ENCODE measurements around the gene VRK1. TPM values are rescaled to one million over a fixed set of nuclear protein-coding genes. Genes with fewer than 3 reads are reported as not detected.

The VRK1 gene
- total and polyA plus RNA-seq, 4 experiments from 2014 or later, result 33.4 to 55.6 (median 40.6) TPM

DNA sequence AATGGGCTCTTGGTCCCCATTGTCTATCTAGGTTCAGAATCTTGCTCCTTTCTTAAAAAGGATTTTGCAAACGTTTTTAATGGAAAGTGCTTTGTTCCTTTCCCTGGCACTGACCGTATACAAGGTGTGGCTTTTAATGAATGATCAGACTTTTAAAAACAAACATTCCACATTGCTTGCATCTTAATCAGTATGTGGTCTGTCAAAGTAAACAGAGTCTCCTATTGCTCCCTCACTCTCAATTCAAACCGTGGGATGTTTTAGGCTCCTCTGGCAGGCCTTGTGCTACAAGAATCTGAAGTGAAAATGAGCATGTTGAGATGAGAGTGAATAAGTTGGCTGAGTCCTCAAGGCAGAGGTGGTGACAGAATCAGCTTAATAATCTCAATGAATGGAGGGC, 107.0 kb downstream of the VRK1 start:
- Histone ChIP-seq H3K4me3 (ENCODE audit: low read length in 2 of 2) (no peak overlapping the region), H3K4me1 (ENCODE audit: insufficient read depth, low read length) (no peaks in the 10 kb centered on the region), H3K27ac (ENCODE audit: low read depth, low read length) (no peak overlapping the region), H3K27me3 (ENCODE audit: insufficient read depth, low read length) (no peaks in the 10 kb centered on the region), H3K9me3 (ENCODE audit: control insufficient read depth in 1 of 2, low read length in 2 of 2) (no peaks in the 10 kb centered on the region), H3K36me3 (ENCODE audit: insufficient read depth, low read length) (no peaks in the 10 kb centered on the region)
- DNase-seq, result no peak
- H3K36me3 Mint-ChIP-seq, result peaks cover 8 to 25% of the 10 kb centered on the region in 2 donors
- H3K27ac Mint-ChIP-seq, result no peak overlapping the region
- no peaks in the 10 kb centered on the region for H3K27me3 Mint-ChIP-seq
- intact Hi-C loops (cut with micrococcal nuclease), result no loop called here
- peaks cover 0 to 12% (median 6%) of the 10 kb centered on the region in 8 donors for H3K9me3 Mint-ChIP-seq
- no peak overlapping the region for H3K4me3 Mint-ChIP-seq
- ChIA-PET CTCF (ENCODE audit: partially characterized antibody) (no interaction called here), POLR2A (ENCODE audit: partially characterized antibody) (no interaction called here)
- no peaks in the 10 kb centered on the region for H3K4me1 Mint-ChIP-seq

DNA sequence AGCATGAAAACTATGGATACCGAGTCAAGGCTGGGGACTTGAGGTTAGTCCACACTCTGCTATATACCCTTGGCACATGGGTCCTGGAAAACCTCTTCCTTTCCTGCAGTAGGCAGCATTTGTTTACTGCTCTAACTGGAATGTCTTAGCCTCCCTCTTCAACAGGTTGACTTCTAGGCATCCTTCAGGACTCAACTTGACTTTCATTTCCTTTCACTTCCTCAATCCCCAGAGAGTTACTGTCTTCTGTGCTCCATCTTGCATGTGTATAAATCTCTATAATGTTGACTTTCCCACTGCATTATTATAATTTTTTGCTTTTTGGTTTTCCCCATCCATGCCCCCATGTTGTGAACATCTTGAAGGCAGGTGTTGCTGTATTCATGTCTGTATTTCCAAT, 107.9 kb downstream of the VRK1 start:
- ChIA-PET CTCF (ENCODE audit: partially characterized antibody) (no interaction called here), POLR2A (ENCODE audit: partially characterized antibody) (no interaction called here)

DNA sequence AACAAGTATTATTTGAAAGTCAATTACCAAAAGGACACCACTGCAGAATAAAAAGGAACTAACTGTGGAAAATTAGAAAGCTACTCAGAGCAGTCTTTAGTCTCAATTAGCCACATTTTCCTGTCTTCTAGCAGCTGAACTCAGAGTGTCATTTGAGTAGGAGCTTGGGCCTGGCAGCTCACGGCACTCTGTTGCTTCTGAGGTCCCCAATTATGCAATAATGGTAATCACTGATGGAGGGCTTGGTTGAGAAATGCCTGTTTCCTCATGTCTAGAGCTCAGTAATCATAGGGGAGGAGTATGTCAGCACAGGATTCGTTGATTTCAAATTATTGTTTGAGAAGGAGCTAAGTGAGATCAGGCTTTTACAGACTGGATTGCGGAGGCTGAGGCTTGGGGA, 108.6 kb downstream of the VRK1 start:
- CTCF ChIA-PET (ENCODE audit: partially characterized antibody), result no interaction called here
- Mint-ChIP-seq H3K27ac (no peak overlapping the region), H3K36me3 (peaks cover 19 to 34% of the 10 kb centered on the region in 2 donors), H3K27me3 (no peaks in the 10 kb centered on the region), H3K4me1 (peaks cover 0 to 3% (median 0%) of the 10 kb centered on the region in 4 donors), H3K4me3 (no peak overlapping the region), H3K9me3 (peaks cover 0 to 23% (median 17%) of the 10 kb centered on the region in 8 donors)
- no peaks in the 10 kb centered on the region for H3K9me3 ChIP-seq (ENCODE audit: control insufficient read depth in 1 of 2, low read length in 2 of 2)
- no peaks in the 10 kb centered on the region for H3K36me3 ChIP-seq (ENCODE audit: insufficient read depth, low read length)
- intact Hi-C loops (cut with micrococcal nuclease), result no loop called here
- no peaks in the 10 kb centered on the region for H3K27me3 ChIP-seq (ENCODE audit: insufficient read depth, low read length)
- DNase-seq, result no peak
- POLR2A ChIA-PET (ENCODE audit: partially characterized antibody), result no interaction called here
- H3K4me3 ChIP-seq (ENCODE audit: low read length in 2 of 2), result no peak overlapping the region
- no peak overlapping the region for H3K27ac ChIP-seq (ENCODE audit: low read depth, low read length)
- H3K4me1 ChIP-seq (ENCODE audit: insufficient read depth, low read length), result no peaks in the 10 kb centered on the region

More for the DNA sequence above, 107.9 kb downstream of the VRK1 start:
- Histone ChIP-seq H3K36me3 (ENCODE audit: insufficient read depth, low read length) (no peaks in the 10 kb centered on the region), H3K27me3 (ENCODE audit: insufficient read depth, low read length) (no peaks in the 10 kb centered on the region), H3K9me3 (ENCODE audit: control insufficient read depth in 1 of 2, low read length in 2 of 2) (no peaks in the 10 kb centered on the region), H3K27ac (ENCODE audit: low read depth, low read length) (no peak overlapping the region), H3K4me3 (ENCODE audit: low read length in 2 of 2) (no peak overlapping the region), H3K4me1 (ENCODE audit: insufficient read depth, low read length) (no peaks in the 10 kb centered on the region)
- Mint-ChIP-seq H3K36me3 (peaks cover 16 to 33% of the 10 kb centered on the region in 2 donors), H3K4me1 (peaks cover 0 to 1% (median 0%) of the 10 kb centered on the region in 4 donors), H3K27ac (peak overlapping the region in 1 of 7 donors; percentile 22), H3K9me3 (peaks cover 0 to 20% (median 15%) of the 10 kb centered on the region in 8 donors), H3K4me3 (no peak overlapping the region), H3K27me3 (no peaks in the 10 kb centered on the region)
- intact Hi-C loops (cut with micrococcal nuclease), result no loop called here
- no peak for DNase-seq

DNA sequence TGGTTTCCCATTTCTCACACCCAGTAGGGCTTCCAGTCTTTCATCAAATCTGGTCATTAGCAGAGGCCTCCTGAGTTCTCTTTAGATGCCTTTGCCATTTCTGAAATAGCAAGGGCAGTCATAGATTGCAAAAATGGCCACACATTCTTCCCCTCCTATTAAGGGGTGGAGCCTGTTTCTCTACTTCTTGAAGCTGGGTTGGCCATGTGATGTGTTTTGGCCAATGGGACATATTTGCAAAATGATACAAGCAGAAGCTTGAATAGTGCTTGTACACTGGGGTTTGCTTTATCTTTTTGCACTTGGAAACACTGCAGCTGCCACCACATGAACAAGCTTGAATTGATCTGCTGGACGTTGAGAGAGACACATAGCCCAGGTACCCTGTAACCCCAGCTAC, 109.3 kb downstream of the VRK1 start:
- H3K4me3 Mint-ChIP-seq, result no peak overlapping the region
- H3K9me3 Mint-ChIP-seq, result peaks cover 0 to 23% (median 17%) of the 10 kb centered on the region in 8 donors
- intact Hi-C loops (cut with micrococcal nuclease), result no loop called here
- no peaks in the 10 kb centered on the region for H3K9me3 ChIP-seq (ENCODE audit: control insufficient read depth in 1 of 2, low read length in 2 of 2)
- no peaks in the 10 kb centered on the region for H3K27me3 Mint-ChIP-seq
- no peaks in the 10 kb centered on the region for H3K27me3 ChIP-seq (ENCODE audit: insufficient read depth, low read length)
- H3K36me3 Mint-ChIP-seq, result peaks cover 19 to 29% of the 10 kb centered on the region in 2 donors
- no peak overlapping the region for H3K4me3 ChIP-seq (ENCODE audit: low read length in 2 of 2)
- H3K36me3 ChIP-seq (ENCODE audit: insufficient read depth, low read length), result no peaks in the 10 kb centered on the region
- no peak overlapping the region for H3K27ac Mint-ChIP-seq
- no peak for DNase-seq
- CTCF ChIA-PET (ENCODE audit: partially characterized antibody), result no interaction called here
- H3K4me1 Mint-ChIP-seq, result peaks cover 0 to 5% (median 2%) of the 10 kb centered on the region in 4 donors
- H3K27ac ChIP-seq (ENCODE audit: low read depth, low read length), result no peak overlapping the region
- POLR2A ChIA-PET (ENCODE audit: partially characterized antibody), result no interaction called here
- peaks cover under 1% of the 10 kb centered on the region for H3K4me1 ChIP-seq (ENCODE audit: insufficient read depth, low read length)

DNA sequence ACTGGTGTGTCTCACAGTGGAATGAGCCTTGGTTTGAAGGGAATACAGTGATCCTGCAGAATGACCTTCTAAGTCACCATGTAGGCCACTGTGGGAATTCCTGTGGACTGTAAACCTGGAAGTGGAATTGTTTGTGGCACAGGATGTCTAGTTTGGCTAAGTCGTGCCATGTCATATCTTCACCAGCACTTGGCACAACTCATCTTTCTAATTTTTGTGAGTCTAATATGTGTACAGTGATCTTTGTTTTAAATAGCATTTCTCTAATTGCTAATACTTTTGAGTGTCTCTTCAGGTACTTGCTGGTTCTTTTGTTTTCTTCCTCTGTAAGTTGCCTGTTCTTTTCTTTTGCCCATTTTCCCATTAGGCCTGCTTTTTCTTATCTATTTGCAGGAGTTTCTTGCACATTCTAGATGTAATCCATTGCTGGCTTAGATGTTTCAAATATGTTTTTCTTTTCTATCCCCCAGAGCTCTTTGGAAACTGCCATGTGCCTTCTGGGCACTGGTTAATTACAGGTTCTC, 112.7 kb downstream of the VRK1 start:
- H3K27ac Mint-ChIP-seq, result no peak overlapping the region
- H3K9me3 Mint-ChIP-seq, result peaks cover 0 to 26% (median 17%) of the 10 kb centered on the region in 8 donors
- peaks cover 11 to 14% (median 13%) of the 10 kb centered on the region in 4 donors for H3K4me1 Mint-ChIP-seq
- H3K27me3 Mint-ChIP-seq, result no peaks in the 10 kb centered on the region
- H3K9me3 ChIP-seq (ENCODE audit: control insufficient read depth in 1 of 2, low read length in 2 of 2), result no peaks in the 10 kb centered on the region
- intact Hi-C loops (cut with micrococcal nuclease), result no loop called here
- H3K27ac ChIP-seq (ENCODE audit: low read depth, low read length), result no peak overlapping the region
- H3K36me3 Mint-ChIP-seq, result peaks cover 21 to 38% of the 10 kb centered on the region in 2 donors
- POLR2A ChIA-PET (ENCODE audit: partially characterized antibody), result no interaction called here
- peaks cover 9% of the 10 kb centered on the region for H3K4me1 ChIP-seq (ENCODE audit: insufficient read depth, low read length)
- CTCF ChIA-PET (ENCODE audit: partially characterized antibody), result interaction anchor here (1.1 kb wide), 1 partner anchor 11 kb away, joined by 3 read pairs; no protein-coding TSS in a partner anchor
- H3K4me3 Mint-ChIP-seq, result no peak overlapping the region
- H3K27me3 ChIP-seq (ENCODE audit: insufficient read depth, low read length), result no peaks in the 10 kb centered on the region
- no peak for DNase-seq
- no peak overlapping the region for H3K4me3 ChIP-seq (ENCODE audit: low read length in 2 of 2)
- H3K36me3 ChIP-seq (ENCODE audit: insufficient read depth, low read length), result no peaks in the 10 kb centered on the region

DNA sequence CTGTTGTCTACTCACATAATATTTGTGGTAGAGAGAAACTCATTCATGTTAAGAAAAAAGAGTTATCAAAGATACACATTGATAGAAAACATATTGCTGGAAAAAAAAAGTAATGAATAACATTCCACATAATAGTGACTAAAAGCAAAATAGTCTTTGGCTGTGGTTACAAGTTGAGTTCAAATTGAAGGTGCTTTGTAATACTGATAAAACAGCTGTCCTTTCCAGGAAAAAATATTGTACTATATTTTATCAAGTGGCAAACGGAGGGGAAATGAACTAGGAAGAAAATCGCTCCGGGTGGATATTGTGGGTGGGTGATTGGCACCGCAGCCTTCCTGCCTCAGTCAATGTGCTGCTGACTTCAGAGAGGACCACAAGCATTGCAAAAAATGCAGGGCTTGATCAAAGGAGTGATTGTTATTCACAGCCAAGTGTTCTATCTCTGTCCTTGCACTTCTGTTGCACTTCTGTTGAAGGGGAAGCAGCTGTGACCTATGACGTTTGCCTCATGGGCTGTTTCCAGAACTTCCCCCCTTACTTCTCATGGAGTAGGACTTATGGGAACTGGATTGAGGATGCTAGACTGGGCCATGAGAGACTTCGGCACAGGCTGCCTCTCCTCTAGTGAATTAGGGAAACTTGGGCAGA, 114.4 kb downstream of the VRK1 start:
- H3K9me3 ChIP-seq (ENCODE audit: control insufficient read depth in 1 of 2, low read length in 2 of 2), result no peaks in the 10 kb centered on the region
- Mint-ChIP-seq H3K4me3 (peak overlapping the region in 3 of 8 donors; percentile 18 to 60 (median 32)), H3K9me3 (peaks cover 0 to 27% (median 18%) of the 10 kb centered on the region in 8 donors), H3K36me3 (peaks cover 20 to 45% of the 10 kb centered on the region in 2 donors), H3K27ac (peak overlapping the region in 5 of 7 donors; percentile 13 to 78 (median 58)), H3K4me1 (peaks cover 11 to 14% (median 13%) of the 10 kb centered on the region in 4 donors), H3K27me3 (no peaks in the 10 kb centered on the region)
- ChIA-PET CTCF (ENCODE audit: partially characterized antibody) (no interaction called here), POLR2A (ENCODE audit: partially characterized antibody) (no interaction called here)
- H3K27ac ChIP-seq (ENCODE audit: low read depth, low read length), result no peak overlapping the region
- H3K4me1 ChIP-seq (ENCODE audit: insufficient read depth, low read length), result peaks cover 9% of the 10 kb centered on the region
- H3K4me3 ChIP-seq (ENCODE audit: low read length in 2 of 2), result no peak overlapping the region
- H3K36me3 ChIP-seq (ENCODE audit: insufficient read depth, low read length), result no peaks in the 10 kb centered on the region
- DNase-seq, result peak in 1 of 5 donors; percentile 2
- intact Hi-C loops (cut with micrococcal nuclease), result no loop called here
- no peaks in the 10 kb centered on the region for H3K27me3 ChIP-seq (ENCODE audit: insufficient read depth, low read length)

DNA sequence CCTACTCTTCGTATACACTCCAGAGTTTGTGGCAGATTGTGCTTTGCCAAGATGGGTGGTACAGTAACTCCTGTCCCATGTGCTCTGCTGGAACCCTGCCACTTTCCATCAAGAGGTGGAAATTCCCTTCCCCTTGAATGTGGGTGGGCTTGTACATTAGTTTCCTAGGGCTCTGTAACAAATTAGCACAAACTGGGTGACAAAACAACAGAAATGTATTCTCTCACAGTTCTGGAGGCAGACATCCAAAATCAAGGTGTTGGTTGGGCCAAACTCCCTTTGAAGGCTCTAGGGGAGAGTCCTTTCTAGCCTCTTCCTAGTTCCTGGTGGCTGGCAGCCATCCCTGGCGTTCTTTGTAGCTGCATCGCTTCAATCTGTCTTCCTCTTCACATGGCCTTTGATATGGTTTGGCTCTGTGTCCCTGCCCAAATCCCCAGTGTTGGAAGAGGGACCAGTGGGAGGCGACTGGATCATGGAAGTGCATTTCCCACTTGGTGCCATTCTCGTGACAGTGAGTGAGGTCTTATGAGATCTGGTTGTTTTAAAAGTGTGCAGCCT, 117.5 kb downstream of the VRK1 start:
- H3K9me3 ChIP-seq (ENCODE audit: control insufficient read depth in 1 of 2, low read length in 2 of 2), result no peaks in the 10 kb centered on the region
- peaks cover 9% of the 10 kb centered on the region for H3K4me1 ChIP-seq (ENCODE audit: insufficient read depth, low read length)
- Mint-ChIP-seq H3K9me3 (peaks cover 0 to 12% (median 8%) of the 10 kb centered on the region in 8 donors), H3K27ac (no peak overlapping the region), H3K4me3 (no peak overlapping the region), H3K27me3 (no peaks in the 10 kb centered on the region), H3K4me1 (peaks cover 11 to 14% (median 13%) of the 10 kb centered on the region in 4 donors), H3K36me3 (peaks cover 9 to 44% of the 10 kb centered on the region in 2 donors)
- H3K27me3 ChIP-seq (ENCODE audit: insufficient read depth, low read length), result no peaks in the 10 kb centered on the region
- ChIA-PET POLR2A (ENCODE audit: partially characterized antibody) (no interaction called here), CTCF (ENCODE audit: partially characterized antibody) (no interaction called here)
- H3K4me3 ChIP-seq (ENCODE audit: low read length in 2 of 2), result no peak overlapping the region
- H3K36me3 ChIP-seq (ENCODE audit: insufficient read depth, low read length), result no peaks in the 10 kb centered on the region
- intact Hi-C loops (cut with micrococcal nuclease), result no loop called here
- no peak overlapping the region for H3K27ac ChIP-seq (ENCODE audit: low read depth, low read length)
- DNase-seq, result no peak
